ENCODE results near the gene GPR119.
"Not testable (repeated sequence)": the region's sequence is repeated elsewhere in the genome, so short reads cannot be mapped to it uniquely, and the experiment has no call there.

GPR119 gene

GRCh38 chrX:130339408-130340222 lies 45.9 kb downstream of the GPR119 start, which contains the start of gene SLC25A14:
Gene SLC25A14 (plus strand): TSS chrX:130339919. CDS start chrX:130340279, 360 bp downstream.
- DNase-seq (ENCODE audit: low spot score) = peak; percentile 69

- DNase-seq (ENCODE audit: low spot score) = not testable (repeated sequence)
These were observed 46.6 kb downstream of the GPR119 start for GRCh38 chrX:130338869-130339268.

- DNase-seq (ENCODE audit: low spot score) = no peak
These were observed 48.9 kb downstream of the GPR119 start for GRCh38 chrX:130336531-130336930.
